ENCODE results near the gene JPT2.

JPT2 gene

DNA sequence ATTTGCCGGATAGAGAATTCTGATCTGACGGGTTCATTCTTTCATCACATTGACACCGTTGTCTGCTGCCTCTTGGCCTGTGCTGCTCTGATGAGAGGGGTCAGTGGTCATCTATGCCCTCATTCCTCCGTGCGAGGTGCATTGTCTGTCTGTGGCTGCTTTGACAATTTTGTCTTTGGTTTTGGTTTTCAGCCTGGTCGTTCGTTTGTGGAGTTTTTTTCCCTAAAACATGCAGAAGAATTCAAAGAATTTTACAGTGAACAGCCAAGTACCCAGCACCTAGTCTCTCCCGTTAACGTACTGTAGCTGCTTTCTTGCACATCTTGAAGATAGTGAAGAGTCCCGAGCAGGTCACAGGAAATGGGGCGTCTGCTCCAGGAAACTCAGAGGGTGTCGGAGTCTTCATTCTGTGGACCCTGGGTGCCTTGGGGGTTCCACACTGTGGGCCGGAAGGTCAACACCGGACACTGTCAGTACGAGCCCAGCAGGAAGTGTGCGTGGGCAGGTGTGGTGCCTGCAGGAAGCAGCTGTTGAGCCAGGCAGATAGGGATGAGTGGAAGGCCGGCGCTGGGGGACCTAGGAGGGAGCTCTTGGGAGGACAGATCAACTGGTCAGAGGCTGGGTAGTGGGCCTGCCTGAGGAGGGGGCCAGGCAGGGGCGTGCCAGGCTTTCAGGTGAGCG, 37.7 kb upstream of the JPT2 start:
- DNase-seq (ENCODE audit: low spot score), result no peak
- TF ChIP-seq, protein P1, sequence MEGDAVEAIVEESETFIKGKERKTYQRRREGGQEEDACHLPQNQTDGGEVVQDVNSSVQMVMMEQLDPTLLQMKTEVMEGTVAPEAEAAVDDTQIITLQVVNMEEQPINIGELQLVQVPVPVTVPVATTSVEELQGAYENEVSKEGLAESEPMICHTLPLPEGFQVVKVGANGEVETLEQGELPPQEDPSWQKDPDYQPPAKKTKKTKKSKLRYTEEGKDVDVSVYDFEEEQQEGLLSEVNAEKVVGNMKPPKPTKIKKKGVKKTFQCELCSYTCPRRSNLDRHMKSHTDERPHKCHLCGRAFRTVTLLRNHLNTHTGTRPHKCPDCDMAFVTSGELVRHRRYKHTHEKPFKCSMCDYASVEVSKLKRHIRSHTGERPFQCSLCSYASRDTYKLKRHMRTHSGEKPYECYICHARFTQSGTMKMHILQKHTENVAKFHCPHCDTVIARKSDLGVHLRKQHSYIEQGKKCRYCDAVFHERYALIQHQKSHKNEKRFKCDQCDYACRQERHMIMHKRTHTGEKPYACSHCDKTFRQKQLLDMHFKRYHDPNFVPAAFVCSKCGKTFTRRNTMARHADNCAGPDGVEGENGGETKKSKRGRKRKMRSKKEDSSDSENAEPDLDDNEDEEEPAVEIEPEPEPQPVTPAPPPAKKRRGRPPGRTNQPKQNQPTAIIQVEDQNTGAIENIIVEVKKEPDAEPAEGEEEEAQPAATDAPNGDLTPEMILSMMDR (conservative IDR thresholded peaks at IDR 0.05; ENCODE audit: low read depth), result no peak
- no peak overlapping the region for H3K27ac ChIP-seq
- ChIA-PET CTCF (no interaction called here), POLR2A (ENCODE audit: low non-redundant PET) (no interaction called here)

- POLR2A ChIA-PET (ENCODE audit: low non-redundant PET), result no interaction called here
- TF ChIP-seq, protein P1 (conservative IDR thresholded peaks at IDR 0.05; ENCODE audit: low read depth), result no peak
- no peak overlapping the region for H3K27ac ChIP-seq
- CTCF ChIA-PET, result interaction anchor here (0.7 kb wide), 1 partner anchor 65 kb away, joined by 4 read pairs; the partner anchor contains the start of gene MAPK8IP3
- DNase-seq (ENCODE audit: low spot score), result no peak
Observed at GRCh38 chr16:1641261-1641660, 36.8 kb upstream of the JPT2 start.

DNA sequence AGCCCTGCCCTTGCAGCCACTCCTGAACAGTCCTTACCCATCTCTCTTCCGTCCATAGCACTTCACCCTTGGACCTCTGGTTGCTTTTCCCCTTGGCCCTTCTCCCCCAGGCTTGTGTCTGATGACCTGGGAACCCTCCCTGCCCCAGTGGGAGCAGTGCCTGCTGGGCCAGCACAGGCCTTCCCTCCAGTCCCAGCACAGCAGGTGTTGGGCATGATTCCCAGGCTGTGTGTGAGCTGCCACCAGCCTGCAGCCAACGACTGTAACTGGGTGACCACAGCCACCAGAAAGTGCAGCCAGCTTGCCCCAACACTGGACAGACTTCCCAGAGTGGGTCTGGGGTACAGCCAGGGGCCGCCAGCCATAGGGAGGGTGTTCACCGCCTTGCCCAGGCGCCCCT, 35.9 kb upstream of the JPT2 start:
- DNase-seq (ENCODE audit: low spot score), result no peak
- TF ChIP-seq, protein P1 (conservative IDR thresholded peaks at IDR 0.05; ENCODE audit: low read depth), result no peak
- POLR2A ChIA-PET (ENCODE audit: low non-redundant PET), result no interaction called here

GRCh38 chr16:1642753-1643152, 35.3 kb upstream of the JPT2 start:
- CTCF ChIA-PET, result no interaction called here
- TF ChIP-seq, protein P1 (conservative IDR thresholded peaks at IDR 0.05; ENCODE audit: low read depth), result no peak
- POLR2A ChIA-PET (ENCODE audit: low non-redundant PET), result no interaction called here
- no peak overlapping the region for H3K27ac ChIP-seq
- DNase-seq (ENCODE audit: low spot score), result no peak

More for the DNA sequence above, 35.9 kb upstream of the JPT2 start:
- CTCF ChIA-PET, result no interaction called here
- H3K27ac ChIP-seq, result no peak overlapping the region

- ChIA-PET CTCF (no interaction called here), POLR2A (ENCODE audit: low non-redundant PET) (no interaction called here)
- no peak for DNase-seq (ENCODE audit: low spot score)
- TF ChIP-seq, protein P1 (conservative IDR thresholded peaks at IDR 0.05; ENCODE audit: low read depth), result no peak
- H3K27ac ChIP-seq, result 0 out of 2 replicates have a peak overlapping the region, but pooled peaks have one; percentile 14
Observed at GRCh38 chr16:1643521-1643920, 34.6 kb upstream of the JPT2 start.

GRCh38 chr16:1645914-1646525, 32.1 kb upstream of the JPT2 start:
- peak; percentile 34 for DNase-seq (ENCODE audit: low spot score)
- H3K27ac ChIP-seq, result peak overlapping the region; percentile 35; the same call in 1 of the 2 replicates
- TF ChIP-seq, protein P1 (conservative IDR thresholded peaks at IDR 0.05; ENCODE audit: low read depth), result no peak
- ChIA-PET CTCF (no interaction called here), POLR2A (ENCODE audit: low non-redundant PET) (no interaction called here)
